GM12801 (cell line): Measurements from ENCODE around the gene PA2G4.

Experiments
- TF ChIP-seq, protein P1 (sequence below): IDR thresholded peaks from one replicate; pipeline ENCODE4 v1.5.1; 2011; ENCODE audit warnings: control low read depth; ENCODE audit not compliant: insufficient read length; ENCODE audit errors: extremely low read depth

Gene PA2G4

DNA sequence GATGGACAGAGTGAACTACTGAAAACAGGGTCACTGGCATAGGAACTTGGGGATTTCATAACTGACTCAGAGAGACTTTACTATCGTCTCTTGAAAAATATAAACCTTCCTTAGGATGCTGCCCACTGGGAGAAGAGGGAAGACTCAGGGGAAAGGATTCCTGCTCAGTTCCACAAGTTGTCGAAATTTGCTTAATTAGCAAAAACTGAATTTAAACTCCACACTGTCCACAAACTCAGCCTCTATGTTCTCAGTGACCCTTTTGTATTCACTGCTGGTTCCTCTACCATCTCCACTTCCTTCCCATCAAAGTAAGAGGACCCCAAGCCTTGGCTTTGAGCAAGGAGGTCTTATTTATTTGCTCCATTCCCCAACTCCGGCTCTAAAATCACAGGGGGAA lies 40.9 kb downstream of the PA2G4 start:
- TF ChIP-seq, protein P1, sequence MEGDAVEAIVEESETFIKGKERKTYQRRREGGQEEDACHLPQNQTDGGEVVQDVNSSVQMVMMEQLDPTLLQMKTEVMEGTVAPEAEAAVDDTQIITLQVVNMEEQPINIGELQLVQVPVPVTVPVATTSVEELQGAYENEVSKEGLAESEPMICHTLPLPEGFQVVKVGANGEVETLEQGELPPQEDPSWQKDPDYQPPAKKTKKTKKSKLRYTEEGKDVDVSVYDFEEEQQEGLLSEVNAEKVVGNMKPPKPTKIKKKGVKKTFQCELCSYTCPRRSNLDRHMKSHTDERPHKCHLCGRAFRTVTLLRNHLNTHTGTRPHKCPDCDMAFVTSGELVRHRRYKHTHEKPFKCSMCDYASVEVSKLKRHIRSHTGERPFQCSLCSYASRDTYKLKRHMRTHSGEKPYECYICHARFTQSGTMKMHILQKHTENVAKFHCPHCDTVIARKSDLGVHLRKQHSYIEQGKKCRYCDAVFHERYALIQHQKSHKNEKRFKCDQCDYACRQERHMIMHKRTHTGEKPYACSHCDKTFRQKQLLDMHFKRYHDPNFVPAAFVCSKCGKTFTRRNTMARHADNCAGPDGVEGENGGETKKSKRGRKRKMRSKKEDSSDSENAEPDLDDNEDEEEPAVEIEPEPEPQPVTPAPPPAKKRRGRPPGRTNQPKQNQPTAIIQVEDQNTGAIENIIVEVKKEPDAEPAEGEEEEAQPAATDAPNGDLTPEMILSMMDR = no peak

- TF ChIP-seq, protein P1 = no peak
Observed at GRCh38 chr12:56146492-56147460, 42.4 kb downstream of the PA2G4 start.

GRCh38 chr12:56150563-56150962 lies 46.2 kb downstream of the PA2G4 start:
- TF ChIP-seq, protein P1 = no peak

- TF ChIP-seq, protein P1 = no peak
Observed at GRCh38 chr12:56151672-56152131, 47.3 kb downstream of the PA2G4 start.

GRCh38 chr12:56152132-56152755 lies 47.9 kb downstream of the PA2G4 start, which contains the start of gene MYL6B:
Gene MYL6B, plus strand, starts transcription at chr12:56152587. Its CDS starts 1,332 bp downstream, at chr12:56153919.
- TF ChIP-seq, protein P1 = no peak

- TF ChIP-seq, protein P1 = no peak
Observed at GRCh38 chr12:56152756-56153677, 48.7 kb downstream of the PA2G4 start.
